Ecto neural progenitor cell (in vitro differentiated cells): ENCODE measurements around the gene SOX12.
"Not testable (repeated sequence)": the region's sequence is repeated elsewhere in the genome, so short reads cannot be mapped to it uniquely, and the experiment has no call there.

Source experiments
- DNase-seq: peaks from one replicate; pipeline ENCODE4 v3.0.0-alpha.2; 2018; ENCODE audit warnings: low spot score

Gene SOX12

GRCh38 chr20:328975-329695 is 3.8 kb downstream of the SOX12 start:
- no peak for DNase-seq

- DNase-seq = no peak
Measured at GRCh38 chr20:329851-330232, 4.5 kb downstream of the SOX12 start.

- peak; percentile 65 for DNase-seq
Measured at GRCh38 chr20:330233-331149, 5.1 kb downstream of the SOX12 start.

GRCh38 chr20:334578-334977 is 9.2 kb downstream of the SOX12 start:
- no peak for DNase-seq

GRCh38 chr20:336040-336439 is 10.7 kb downstream of the SOX12 start:
- DNase-seq = not testable (repeated sequence)

GRCh38 chr20:341682-342081 is 16.3 kb downstream of the SOX12 start:
- no peak for DNase-seq

- no peak for DNase-seq
Measured at GRCh38 chr20:343107-343506, 17.8 kb downstream of the SOX12 start.

- no peak for DNase-seq
Measured at GRCh38 chr20:346033-346639, 20.8 kb downstream of the SOX12 start.

- peak; percentile 81 for DNase-seq
Measured at GRCh38 chr20:346640-347316, 21.4 kb downstream of the SOX12 start, which contains the start of gene NRSN2. Gene NRSN2, plus strand, starts transcription at chr20:347111. Its CDS starts 2,533 bp downstream, at chr20:349644.

- no peak for DNase-seq
Measured at GRCh38 chr20:347317-347639, 21.9 kb downstream of the SOX12 start.

- DNase-seq = peak; percentile 97
Measured at GRCh38 chr20:347640-348484, 22.5 kb downstream of the SOX12 start.

GRCh38 chr20:348972-349841 is 23.9 kb downstream of the SOX12 start:
- DNase-seq = no peak

GRCh38 chr20:353166-353565 is 27.8 kb downstream of the SOX12 start:
- DNase-seq = no peak

- peak; percentile 85 for DNase-seq
Measured at GRCh38 chr20:354298-354977, 29.1 kb downstream of the SOX12 start.

- DNase-seq = not testable (repeated sequence)
Measured at GRCh38 chr20:356154-356553, 30.8 kb downstream of the SOX12 start.

GRCh38 chr20:356745-357144 is 31.4 kb downstream of the SOX12 start:
- no peak for DNase-seq

- DNase-seq = no peak
Measured at GRCh38 chr20:358891-359555, 33.7 kb downstream of the SOX12 start.

- no peak for DNase-seq
Measured at GRCh38 chr20:361561-361960, 36.2 kb downstream of the SOX12 start.
